ENCODE measurements around the gene CAPN12. TPM values are rescaled to one million over a fixed set of nuclear protein-coding genes. Genes with fewer than 3 reads are reported as not detected.

Gene CAPN12
- polyA plus RNA-seq, 1 donor, result 8.0 TPM

GRCh38 chr19:38696729-38697055, 47.6 kb downstream of the CAPN12 start:
- no peak for DNase-seq

GRCh38 chr19:38695832-38696728, 48.2 kb downstream of the CAPN12 start:
- no peak for DNase-seq

- DNase-seq, result no peak
Observed at GRCh38 chr19:38695317-38695683, 49.0 kb downstream of the CAPN12 start.

GRCh38 chr19:38693380-38694223, 50.7 kb downstream of the CAPN12 start:
- peak; percentile 82 for DNase-seq

GRCh38 chr19:38692458-38693379, 51.6 kb downstream of the CAPN12 start:
- DNase-seq, result no peak

GRCh38 chr19:38691938-38692457, 52.3 kb downstream of the CAPN12 start:
- no peak for DNase-seq

GRCh38 chr19:38690832-38691231, 53.4 kb downstream of the CAPN12 start:
- no peak for DNase-seq

- no peak for DNase-seq
Observed at GRCh38 chr19:38690146-38690545, 54.1 kb downstream of the CAPN12 start.

- no peak for DNase-seq
Observed at GRCh38 chr19:38687837-38688378, 56.4 kb downstream of the CAPN12 start.

- DNase-seq, result no peak
Observed at GRCh38 chr19:38686530-38686888, 57.8 kb downstream of the CAPN12 start.

- DNase-seq, result no peak
Observed at GRCh38 chr19:38685666-38686529, 58.4 kb downstream of the CAPN12 start.

- no peak for DNase-seq
Observed at GRCh38 chr19:38684862-38685665, 59.2 kb downstream of the CAPN12 start.

- DNase-seq, result no peak
Observed at GRCh38 chr19:38684078-38684861, 60.0 kb downstream of the CAPN12 start.

- peak; percentile 74 for DNase-seq
Observed at GRCh38 chr19:38683393-38684077, 60.7 kb downstream of the CAPN12 start.

- DNase-seq, result no peak
Observed at GRCh38 chr19:38682872-38683392, 61.3 kb downstream of the CAPN12 start.

- DNase-seq, result no peak
Observed at GRCh38 chr19:38682195-38682867, 61.9 kb downstream of the CAPN12 start.
